ENCODE measurements around the gene HNRNPR. TPM values are rescaled to one million over a fixed set of nuclear protein-coding genes. Genes with fewer than 3 reads are reported as not detected.

Gene HNRNPR
- total and polyA plus RNA-seq, 9 of the 15 experiments (the other 6 are each of a cell fraction or from before 2014, with no cell fraction given) = 80.9 to 372 (median 301) TPM

DNA sequence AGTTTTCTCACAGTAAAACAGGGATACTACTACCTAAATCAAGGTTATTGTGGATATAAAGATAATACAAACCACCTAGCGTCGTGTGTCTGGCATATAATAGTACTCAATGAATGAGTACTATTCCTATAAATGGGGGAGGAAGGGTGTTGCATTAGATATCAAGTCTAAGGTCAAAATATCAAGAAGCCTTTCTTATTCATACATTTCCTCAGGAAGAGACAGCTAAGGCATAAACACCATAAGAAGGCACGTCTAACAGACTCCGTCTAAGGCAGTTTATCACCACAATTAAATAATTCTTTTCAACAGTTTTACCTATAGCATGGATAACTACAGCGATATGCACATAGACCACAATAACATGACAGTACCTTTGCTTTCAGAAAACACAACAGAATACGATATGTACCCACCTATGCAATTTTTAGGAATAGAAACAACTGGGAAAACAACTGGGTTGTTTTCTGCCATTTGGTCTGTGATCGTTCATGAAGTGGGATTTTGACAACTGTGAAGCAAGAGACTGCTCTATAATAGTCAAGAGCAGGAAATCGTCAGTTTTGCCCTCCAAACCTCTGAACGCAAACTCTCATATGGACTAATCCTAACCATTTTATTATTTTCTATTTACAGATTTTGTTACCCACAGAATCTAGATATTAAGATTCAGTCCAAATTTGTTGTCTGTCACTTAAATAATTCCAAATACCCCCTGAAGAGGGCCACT is 53.1 kb downstream of the HNRNPR start:
- no peaks in the 10 kb centered on the region for H3K9me1 ChIP-seq (ENCODE audit: control insufficient read depth, insufficient read depth, low read length)
- FAIRE-seq (no peak), DNase-seq (ENCODE audit: extremely low read depth in 1 of 4, low spot score in 3 of 4) (no peak), ATAC-seq (no peak)
- WGBS (ENCODE audit: insufficient coverage, low coverage, missing lambda C conversion rate) = 80% methylated on average over 9 of the region's 9 CpGs
- in situ Hi-C loops (cut with MboI) = no loop called here
- no peaks in the 10 kb centered on the region for H3K79me2 ChIP-seq (ENCODE audit: control insufficient read depth, insufficient read depth, low read length)
- H3K9me3 ChIP-seq (replicated peaks; ENCODE audit: control insufficient read depth, insufficient read depth, low read depth, low read length) = no peaks in the 10 kb centered on the region
- H3K27me3 ChIP-seq (ENCODE audit: control insufficient read depth in 2 of 2, insufficient read depth in 2 of 2, low read length in 2 of 2) = no peaks in the 10 kb centered on the region
- H3K4me3 ChIP-seq = no peak overlapping the region
- no TSS peak for BruUV-seq (replicated peaks)
- intact Hi-C loops (cut with micrococcal nuclease) = no loop called here
- no peaks in the 10 kb centered on the region for H4K20me1 ChIP-seq (replicated peaks; ENCODE audit: control insufficient read depth, insufficient read depth, low read length)
- TF ChIP-seq NR3C1 (CRISPR knock-in tag; IDR thresholded peaks at IDR 0.05) (no peak), NRF1 (conservative IDR thresholded peaks at IDR 0.05 in 1 of 2, IDR thresholded peaks at IDR 0.05 in 1 of 2) (no peak), HIVEP1 (CRISPR knock-in tag; IDR thresholded peaks at IDR 0.05) (no peak), KDM4B (IDR thresholded peaks at IDR 0.05; ENCODE audit: borderline replicate concordance in 2 of 2, low read depth in 1 of 2) (no peak), TAL1 (IDR thresholded peaks at IDR 0.05) (no peak), MIER1 (IDR thresholded peaks at IDR 0.05; ENCODE audit: low read depth) (no peak), TAF1 (IDR thresholded peaks at IDR 0.05; ENCODE audit: control insufficient read depth, extremely low read depth, insufficient read depth, low read length, severe bottlenecking) (no peak), BRCA1 (IDR thresholded peaks at IDR 0.05) (no peak), BRCA1 (CRISPR knock-in tag; IDR thresholded peaks at IDR 0.05) (no peak), ZNF384 (IDR thresholded peaks at IDR 0.05; ENCODE audit: low read depth, low read length) (no peak), POLR2H (tag; IDR thresholded peaks at IDR 0.05; ENCODE audit: low read depth) (no peak), KDM1A (IDR thresholded peaks at IDR 0.05) (no peak), YY1 (IDR thresholded peaks at IDR 0.05; ENCODE audit: borderline replicate concordance in 1 of 3, control insufficient read depth in 1 of 3, extremely low read depth in 1 of 3, insufficient read depth in 3 of 3, insufficient read length in 1 of 3, insufficient replicate concordance in 2 of 3, low read depth in 1 of 3, low read length in 2 of 3) (no peak), TEAD1 (CRISPR knock-in tag; IDR thresholded peaks at IDR 0.05) (no peak), ETS1 (conservative IDR thresholded peaks at IDR 0.05; ENCODE audit: control insufficient read depth, low read depth, low read length) (no peak), ZNF75A (CRISPR knock-in tag; IDR thresholded peaks at IDR 0.05) (no peak)
- TF ChIP-seq, protein P1, sequence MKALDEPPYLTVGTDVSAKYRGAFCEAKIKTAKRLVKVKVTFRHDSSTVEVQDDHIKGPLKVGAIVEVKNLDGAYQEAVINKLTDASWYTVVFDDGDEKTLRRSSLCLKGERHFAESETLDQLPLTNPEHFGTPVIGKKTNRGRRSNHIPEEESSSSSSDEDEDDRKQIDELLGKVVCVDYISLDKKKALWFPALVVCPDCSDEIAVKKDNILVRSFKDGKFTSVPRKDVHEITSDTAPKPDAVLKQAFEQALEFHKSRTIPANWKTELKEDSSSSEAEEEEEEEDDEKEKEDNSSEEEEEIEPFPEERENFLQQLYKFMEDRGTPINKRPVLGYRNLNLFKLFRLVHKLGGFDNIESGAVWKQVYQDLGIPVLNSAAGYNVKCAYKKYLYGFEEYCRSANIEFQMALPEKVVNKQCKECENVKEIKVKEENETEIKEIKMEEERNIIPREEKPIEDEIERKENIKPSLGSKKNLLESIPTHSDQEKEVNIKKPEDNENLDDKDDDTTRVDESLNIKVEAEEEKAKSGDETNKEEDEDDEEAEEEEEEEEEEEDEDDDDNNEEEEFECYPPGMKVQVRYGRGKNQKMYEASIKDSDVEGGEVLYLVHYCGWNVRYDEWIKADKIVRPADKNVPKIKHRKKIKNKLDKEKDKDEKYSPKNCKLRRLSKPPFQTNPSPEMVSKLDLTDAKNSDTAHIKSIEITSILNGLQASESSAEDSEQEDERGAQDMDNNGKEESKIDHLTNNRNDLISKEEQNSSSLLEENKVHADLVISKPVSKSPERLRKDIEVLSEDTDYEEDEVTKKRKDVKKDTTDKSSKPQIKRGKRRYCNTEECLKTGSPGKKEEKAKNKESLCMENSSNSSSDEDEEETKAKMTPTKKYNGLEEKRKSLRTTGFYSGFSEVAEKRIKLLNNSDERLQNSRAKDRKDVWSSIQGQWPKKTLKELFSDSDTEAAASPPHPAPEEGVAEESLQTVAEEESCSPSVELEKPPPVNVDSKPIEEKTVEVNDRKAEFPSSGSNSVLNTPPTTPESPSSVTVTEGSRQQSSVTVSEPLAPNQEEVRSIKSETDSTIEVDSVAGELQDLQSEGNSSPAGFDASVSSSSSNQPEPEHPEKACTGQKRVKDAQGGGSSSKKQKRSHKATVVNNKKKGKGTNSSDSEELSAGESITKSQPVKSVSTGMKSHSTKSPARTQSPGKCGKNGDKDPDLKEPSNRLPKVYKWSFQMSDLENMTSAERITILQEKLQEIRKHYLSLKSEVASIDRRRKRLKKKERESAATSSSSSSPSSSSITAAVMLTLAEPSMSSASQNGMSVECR (CRISPR knock-in tag; IDR thresholded peaks at IDR 0.05) = no peak
- H3K27ac ChIP-seq (ENCODE audit: extremely low read depth, low read depth, low read length) = no peak overlapping the region
- no peak overlapping the region for H3K4me2 ChIP-seq (ENCODE audit: insufficient read depth, low read length)
- ChIA-PET CTCF (ENCODE audit: low intra/inter-chr PET ratio) (interaction anchor here (0.7 kb wide), 1 partner anchor 638 kb away, joined by 3 read pairs; the partner anchor contains the start of gene C1QB), POLR2A (interaction anchor here (1.2 kb wide), 1 partner anchor 52 kb away, joined by 4 read pairs; no protein-coding TSS in a partner anchor)
- no peak overlapping the region for H3K9ac ChIP-seq (ENCODE audit: insufficient read depth in 1 of 2, low read depth in 2 of 2, low read length in 2 of 2)
- H2AFZ ChIP-seq (ENCODE audit: low read depth, low read length) = no peak overlapping the region
- no peaks in the 10 kb centered on the region for H3K4me1 ChIP-seq (replicated peaks in 1 of 2; ENCODE audit: control insufficient read depth in 2 of 2, insufficient read depth in 2 of 2, low read length in 2 of 2)
- H3K36me3 ChIP-seq (ENCODE audit: control insufficient read depth, insufficient read depth, low read length) = peaks cover 48% of the 10 kb centered on the region; the same call in 2 of the 3 replicates

Data from K562 (cell line).